GM18508 (cell line): ENCODE data around the gene SGCG.

Source experiments
- ATAC-seq: cut with Tn5 transposase; IDR thresholded peaks from one replicate; pipeline ENCODE4 v1.9.1; 2021; ENCODE audit warnings: moderate number of reproducible peaks; ENCODE audit not compliant: insufficient read depth, unreplicated experiment

SGCG gene

DNA sequence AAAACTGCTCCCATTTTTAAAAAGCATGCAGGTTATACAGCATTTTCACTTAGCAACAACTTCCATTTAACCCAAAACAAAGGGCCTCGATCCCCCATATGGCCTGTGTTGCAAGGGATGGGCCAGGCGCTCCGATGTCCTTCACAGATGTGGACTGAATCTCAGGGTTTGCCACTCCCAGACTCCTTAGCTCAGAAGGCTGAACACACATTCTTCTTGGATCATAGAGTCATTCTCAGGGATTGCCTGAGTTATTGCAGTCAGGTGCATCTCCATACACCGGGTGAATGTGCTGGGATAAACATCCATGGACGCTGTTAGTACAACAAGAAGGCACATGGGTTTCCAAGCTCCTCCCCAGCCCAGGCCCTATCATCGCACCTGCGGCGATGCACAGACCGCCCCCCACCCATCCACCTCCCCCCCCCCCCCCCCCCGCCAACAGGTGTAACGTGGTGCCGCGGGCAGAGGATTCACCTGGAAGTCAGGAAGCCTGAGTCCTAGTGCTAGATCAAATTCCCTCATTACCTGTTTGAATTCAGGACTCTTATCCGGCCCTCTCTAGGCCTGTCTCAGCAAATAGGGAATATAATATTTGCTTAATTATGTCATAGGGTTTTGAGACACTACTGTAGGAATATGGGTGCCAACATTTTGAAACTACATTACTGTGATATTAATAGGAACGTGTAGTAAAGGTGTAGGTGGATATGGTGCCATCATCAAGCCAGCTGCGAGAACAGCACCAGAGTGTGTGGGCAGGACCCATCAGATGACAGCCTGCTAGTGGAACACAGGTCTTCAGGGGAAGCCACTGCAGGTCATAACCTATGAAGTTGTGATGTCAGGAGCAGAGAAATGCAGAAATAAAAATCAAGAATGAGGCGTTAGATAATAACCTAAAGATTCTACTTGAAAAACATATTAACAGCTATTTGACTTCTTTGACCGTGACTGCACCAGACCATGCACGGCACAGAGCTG lies 141.9 kb downstream of the SGCG start:
- no peak for ATAC-seq

DNA sequence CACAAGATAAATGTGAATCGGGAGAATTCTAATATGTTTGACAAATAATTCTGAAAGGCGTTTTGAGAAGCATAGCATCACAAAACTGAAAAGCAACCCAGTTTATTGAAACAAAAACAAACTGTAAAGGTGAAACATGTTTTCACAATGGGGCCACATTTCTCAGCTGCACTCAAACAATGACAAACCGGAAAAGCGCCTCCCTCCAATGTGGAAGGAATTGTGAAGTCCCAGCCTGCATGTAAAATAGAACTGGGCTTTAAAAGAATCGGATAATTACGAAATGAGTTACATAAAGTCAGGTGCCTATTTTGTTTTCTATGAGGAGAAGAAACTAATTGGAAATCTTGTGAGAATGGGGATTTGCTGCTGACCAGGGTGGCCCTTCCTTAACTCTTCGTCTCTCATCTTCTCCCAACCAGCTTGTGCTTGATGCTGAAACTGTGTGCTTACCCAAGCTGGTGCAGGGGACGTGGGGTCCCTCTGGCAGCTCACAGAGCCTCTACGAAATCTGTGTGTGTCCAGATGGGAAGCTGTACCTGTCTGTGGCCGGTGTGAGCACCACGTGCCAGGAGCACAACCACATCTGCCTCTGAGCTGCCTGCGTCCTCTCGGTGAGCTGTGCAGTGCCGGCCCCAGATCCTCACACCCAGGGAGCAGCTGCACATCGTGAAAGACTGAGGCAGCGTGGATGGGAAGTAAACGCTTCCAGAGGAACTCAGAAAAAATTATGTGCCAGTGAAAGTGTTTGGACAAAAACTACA lies 143.3 kb downstream of the SGCG start:
- no peak for ATAC-seq

DNA sequence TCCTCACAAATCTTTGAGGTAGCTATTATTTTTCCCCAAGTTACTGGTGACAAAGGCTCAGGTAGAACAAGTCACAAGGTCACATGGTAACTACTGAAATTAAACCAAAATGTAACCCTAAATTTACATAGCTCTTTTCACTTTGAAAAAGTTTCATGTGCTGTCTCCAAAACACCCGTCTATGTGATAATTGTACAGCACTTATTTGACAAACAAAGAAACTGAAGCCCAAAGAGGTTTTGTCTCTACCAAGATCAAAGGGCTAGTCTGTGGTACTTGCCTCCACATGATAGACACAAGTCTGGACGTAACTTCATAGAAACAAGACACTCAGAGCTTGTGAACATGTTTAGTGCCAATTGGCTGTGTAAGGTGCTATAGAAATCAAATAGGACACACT lies 144.4 kb downstream of the SGCG start:
- ATAC-seq = no peak

DNA sequence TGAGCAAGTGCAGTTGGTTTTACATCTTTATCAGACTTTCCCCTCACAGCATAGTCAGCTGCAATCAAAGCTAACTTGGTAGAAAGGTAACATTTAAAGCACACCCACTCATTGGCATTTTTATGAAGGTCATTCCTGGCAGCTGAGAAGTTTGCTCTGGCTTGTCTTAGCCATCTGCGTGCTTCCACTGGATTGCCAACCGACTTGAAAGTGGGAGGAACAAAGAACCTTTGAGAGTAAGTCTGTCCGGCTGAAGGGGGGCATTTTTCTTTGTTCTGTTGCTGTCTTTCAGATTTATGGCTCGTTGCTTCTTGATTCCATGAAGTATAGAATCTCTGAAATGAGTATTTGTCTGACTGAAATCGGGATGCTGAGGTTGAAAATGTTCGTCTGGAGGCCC lies 149.6 kb downstream of the SGCG start:
- ATAC-seq = no peak

DNA sequence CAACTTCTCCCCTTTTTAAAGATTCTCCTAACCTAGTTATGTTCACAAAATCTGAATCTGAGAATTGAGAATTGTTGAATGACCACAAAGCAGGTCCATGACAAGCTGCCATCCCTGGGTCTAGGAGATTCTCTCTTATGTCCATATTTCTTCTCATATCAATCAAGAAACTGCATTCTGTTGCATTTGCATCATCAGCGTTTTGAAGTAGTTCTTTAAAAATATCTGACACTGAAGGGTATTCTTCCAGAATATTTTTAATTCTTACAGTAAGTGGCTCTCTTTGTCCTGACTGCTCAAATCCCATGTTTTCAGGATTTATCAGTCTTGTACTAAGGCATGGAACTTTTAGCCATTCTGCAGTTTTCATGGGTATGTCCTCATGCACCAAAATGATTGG lies 158.4 kb downstream of the SGCG start:
- no peak for ATAC-seq

DNA sequence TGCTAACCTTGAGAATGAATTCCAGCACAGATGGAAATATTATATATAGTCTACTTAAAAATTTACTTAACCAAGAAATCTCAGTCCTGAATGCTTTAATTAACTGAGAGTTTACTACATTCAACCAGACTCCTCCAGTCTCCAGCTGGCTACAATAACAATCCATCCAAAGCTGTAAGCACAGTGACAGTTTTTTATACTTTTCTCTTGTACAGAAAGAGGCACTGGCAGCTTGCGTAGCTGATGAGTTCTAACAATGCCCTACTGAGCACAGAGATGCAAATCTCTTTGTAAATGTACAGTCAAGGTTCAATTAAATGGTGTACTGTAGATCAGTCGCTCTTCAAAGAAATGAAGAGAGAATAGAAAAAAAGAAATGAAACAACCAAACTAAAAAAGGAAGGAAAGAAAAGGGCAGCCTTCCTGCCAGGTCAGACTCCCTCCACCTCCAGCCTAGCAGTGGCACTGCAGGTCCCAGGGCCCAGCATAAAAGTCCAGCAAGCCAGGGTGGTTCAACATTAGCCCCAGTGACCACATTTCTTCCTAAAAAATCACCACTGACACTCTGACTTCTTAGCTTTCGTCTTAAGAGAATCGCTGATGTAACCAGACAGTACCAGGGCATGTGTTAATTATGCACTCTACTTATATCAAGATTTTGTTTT lies 164.3 kb downstream of the SGCG start:
- no peak for ATAC-seq

DNA sequence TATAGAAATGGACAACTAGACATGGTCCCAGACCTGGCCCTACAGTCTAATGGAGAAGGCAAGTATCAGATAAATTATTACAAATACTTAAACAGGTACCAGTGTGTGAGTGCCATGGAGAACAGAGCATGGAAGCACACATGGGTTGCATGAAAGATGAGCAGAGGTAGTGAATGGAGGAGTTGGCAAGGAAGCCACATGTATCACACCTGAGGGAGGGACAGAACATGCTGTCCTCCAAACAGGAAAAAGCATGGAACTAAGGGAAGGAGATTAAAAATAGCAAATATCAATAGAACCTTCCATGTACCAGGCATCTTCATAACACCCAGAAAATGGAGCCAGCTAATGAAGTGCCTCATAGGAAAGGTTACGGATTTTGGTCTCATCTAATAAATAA lies 166.8 kb downstream of the SGCG start:
- no peak for ATAC-seq

DNA sequence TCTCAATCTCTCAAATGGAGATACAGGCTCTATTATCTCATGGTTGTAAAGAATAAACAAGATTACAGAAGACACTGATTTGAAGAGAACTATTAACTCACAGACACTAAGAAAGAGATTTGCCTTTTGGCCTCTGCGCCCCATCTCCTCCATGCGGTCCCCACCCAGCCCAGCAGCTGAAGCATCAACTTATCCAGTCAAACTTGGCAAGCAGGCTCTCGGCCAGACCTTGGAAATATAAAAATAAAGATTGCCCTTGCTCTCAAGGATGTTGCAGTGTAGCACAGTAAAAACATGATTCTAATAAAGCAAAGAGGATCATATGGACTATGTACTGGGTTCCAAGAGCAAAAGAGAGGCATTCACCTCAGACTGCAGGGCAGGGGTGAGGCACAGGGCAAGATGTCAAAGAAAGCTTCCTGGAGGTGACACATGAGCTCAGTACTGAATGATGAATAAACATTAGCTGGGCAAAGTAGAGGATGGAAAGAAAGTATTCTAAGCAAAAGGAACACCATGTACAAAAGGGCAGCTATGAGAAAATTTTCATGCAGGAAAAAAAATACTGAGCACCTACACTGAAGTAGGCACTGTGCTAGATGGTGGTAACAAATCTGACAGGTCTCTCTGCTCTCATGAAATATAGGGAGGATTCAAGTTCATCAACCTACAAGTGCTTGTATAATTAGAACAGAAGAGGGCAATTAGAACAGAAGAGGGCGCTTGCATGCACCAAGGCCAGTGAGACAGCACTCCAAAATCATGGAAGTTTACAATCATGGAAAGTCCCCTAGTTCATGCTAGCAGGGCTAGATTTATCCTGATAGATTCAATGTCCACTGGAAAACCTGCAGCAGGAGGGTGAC lies 167.7 kb downstream of the SGCG start:
- ATAC-seq = no peak

DNA sequence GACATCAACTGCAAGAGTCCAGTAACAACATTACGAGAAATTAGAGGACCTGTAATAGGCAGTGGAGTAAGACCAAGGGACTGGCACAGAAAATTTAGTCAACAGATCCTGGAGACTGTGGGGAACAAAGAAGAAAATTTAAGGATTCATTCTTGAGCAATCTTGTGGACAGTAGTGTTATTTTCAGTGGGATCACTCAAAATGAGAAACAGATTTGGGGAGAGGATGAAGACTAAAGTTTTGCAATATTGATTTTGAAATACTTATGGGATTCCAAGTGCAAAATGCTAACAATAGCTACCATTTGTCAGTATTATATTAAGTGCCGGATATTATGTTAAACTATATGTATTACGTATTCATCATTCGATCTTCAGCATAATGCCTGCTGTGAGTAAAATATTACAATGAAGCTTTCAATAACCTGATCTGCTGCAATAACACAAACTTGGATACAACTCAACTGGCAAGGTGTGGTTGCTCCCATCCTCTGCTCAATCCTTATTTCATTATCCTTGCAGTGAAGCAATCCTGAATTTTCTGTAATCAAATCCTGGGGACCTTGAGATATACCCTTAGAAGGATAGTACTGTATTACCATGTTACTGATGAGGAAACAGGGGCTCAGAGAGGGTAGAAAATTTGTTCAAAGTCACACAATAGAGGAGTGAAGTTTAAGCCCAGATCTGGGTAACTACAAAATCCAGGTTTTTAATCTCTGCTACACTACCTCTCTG lies 168.6 kb downstream of the SGCG start:
- ATAC-seq = no peak

DNA sequence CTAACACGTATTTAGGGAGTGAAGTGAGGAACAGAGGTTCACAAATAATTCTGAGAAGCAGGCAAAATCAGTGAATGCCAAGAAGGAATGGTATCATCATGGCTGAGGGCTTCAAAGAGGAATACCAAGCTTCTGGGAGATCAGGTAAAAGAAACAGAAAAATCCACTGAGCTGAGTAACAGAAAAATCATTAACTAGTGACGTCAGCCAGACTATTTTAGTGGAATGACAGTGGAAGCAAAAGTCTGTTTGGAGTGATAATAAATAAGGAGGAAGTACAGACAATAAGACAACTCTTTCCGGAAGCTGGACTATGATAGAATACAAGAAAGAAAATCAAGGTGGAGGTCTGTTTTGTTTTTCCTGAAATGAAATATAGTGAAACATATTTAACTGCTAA lies 169.2 kb downstream of the SGCG start:
- ATAC-seq = no peak

DNA sequence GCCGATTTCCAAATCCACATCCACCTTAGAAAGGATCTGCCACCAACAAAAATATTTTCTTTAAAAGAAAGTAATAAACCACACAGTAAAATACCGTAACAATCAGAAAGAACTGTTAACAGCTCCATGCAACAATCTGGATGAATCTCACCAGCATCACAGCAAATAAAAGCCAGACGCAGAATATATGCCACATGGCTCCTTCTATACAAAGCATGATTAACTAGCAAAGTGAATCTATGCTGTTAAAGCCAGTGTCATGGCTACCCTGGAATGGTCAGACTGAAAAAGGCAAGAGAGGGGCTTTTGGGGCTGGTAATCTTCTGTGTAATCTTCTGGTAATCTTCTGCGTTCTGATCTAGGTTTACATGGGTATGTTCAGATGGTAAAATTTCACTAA lies 171.4 kb downstream of the SGCG start:
- ATAC-seq = no peak

DNA sequence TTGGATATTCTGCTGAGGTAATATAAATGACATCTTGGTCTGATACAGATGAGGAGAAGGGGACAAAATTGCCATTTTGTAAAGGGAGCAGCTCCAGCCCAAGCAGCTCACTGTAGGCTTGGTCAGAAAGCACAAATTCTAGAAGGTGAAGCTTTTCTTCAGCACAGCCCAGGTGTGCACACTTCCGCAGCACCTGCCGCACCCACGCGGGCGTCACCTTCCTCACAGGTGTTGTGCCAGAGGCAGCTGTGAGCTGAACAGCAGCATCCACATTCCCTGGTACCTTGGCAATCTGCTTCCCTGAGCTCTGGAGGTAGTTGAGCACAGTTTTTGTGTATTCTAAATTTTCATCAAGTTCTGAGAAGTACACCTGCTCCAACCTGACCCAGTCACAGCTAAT lies 173.7 kb downstream of the SGCG start:
- no peak for ATAC-seq

DNA sequence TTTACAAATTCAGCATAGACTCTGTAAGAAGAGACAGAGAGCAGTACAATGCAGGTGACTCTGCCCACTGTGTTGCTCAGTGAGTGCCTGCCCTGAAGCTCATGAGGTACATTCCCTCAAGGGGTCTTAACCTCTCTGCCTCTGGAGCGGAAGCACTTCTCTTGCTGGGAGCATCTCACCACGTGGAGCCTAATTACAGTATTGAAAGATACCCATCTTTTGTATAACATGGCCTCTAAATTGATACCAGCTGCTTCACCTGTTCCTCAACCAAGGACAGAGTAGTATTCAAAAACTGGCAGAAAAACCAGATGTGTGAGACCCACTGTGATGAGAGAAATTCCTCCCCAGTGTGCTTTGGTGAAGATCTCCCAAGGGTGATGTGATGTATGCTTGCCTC lies 175.6 kb downstream of the SGCG start:
- ATAC-seq = no peak

DNA sequence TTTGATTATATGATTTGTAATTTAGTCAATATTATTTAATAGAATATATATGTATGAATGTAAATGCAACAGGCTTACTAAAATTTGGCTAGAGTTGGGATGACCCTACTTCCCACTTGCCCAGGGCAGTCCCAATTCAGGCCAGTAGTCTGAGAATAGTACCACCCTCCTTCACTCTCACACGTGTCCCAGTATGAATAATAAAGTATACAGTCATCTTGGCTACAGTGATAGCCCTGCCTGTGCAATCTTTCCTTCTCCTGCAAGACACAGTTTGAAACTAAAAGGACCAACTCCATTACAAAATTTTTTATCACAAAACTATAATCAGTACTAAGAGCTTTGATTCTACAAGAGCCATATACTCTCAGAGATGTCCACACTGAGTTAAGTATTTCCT lies 176.6 kb downstream of the SGCG start:
- no peak for ATAC-seq

DNA sequence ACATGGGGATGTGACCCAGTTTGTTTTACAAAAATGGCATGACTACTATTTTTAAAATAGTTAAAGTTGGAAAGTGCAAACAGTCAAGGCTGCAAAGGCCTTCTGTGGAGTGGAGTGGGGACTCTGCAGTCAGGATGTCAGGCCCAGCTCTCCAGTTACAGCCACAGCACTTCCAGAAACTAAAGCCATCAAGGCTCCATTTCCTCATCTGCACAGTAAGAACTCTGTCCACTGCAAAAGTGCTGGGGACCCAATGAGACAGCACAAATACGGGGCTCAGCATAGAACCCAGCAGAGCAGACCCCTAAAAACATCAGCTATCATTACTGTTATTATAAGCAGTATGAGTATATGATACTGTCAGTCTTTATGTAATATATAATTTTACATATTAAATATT lies 179.1 kb downstream of the SGCG start:
- ATAC-seq = no peak

DNA sequence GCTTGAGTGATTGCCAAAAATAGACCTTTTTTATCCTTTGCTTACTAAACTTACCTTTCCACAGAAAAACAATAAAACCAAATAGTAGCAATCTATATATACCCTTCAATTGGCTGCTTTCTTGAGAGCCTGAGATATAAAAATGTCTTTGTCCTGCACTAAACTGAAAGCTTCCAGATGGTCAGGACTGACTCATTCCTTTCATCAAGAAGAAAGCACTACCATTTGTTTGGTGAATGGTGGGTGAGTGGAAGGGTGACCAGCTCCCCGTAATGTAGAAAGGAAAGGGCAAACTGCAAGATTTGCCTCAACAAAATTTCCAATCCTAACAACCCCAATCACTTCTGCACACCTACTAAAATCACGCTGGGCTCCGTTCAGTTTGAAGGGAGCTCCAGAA lies 184.9 kb downstream of the SGCG start:
- ATAC-seq = no peak

DNA sequence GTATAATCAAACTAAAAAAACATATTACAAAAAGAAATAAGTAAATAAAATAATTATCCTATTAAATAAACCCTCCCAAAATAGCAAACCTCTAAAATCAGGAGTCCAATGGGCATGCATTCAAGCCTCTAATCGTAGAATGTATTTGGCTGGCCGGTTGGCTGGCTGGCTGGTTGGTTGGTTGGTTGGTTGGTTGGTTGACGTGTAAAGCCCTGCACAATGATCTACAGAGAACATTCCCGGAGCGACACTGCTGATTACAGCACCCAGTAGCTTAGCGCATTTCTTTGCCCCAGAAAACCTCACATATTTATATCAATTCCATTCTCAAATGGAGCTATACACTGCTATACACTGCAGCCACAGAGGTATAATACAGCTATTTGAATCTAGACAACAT lies 187.1 kb downstream of the SGCG start:
- no peak for ATAC-seq

DNA sequence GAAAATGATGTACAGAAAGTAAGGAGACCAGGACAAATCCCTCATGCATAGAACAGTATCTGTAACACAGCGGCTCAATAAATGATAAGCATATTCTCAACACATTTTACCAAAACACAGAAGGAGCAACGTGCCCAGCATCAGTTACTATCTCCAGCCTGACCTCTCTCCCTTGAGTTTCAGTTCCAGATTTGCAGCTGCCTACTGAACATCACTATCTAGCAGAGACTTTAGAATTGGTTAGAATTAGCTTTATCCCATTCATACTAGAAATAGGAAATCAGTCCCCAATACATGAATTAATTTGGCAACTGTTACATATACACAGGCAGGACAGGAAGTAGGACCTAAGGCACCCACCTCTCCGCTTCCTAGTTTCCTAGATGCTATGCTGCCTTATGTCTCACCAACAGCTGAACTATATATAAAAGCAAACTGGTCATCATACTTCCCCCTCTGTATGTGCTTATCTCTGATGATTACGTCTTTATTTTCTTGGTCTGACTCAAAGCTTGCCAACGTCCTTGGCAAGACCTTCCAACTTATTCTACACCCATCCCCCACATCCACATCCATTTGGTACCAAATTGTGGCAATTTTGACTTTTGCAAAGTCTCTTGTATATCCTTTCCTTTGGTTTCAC lies 191.6 kb downstream of the SGCG start:
- ATAC-seq = no peak
